Activated T-cell treated with anti-CD3 and anti-CD28 coated beads, Interleukin-2, amount 50 U/mL, for 4 hours (primary cell): ENCODE data around the gene CD47. TPM values are rescaled to one million over a fixed set of nuclear protein-coding genes. Genes with fewer than 3 reads are reported as not detected.

Experiments
- ATAC-seq, 2 donors: fragments of 200-7000 bp; cut with Tn5 transposase; one replicate each; pipeline ENCODE4 v1.10.0; 2021
- DNase-seq: peaks from one replicate; pipeline ENCODE4 v3.0.0-alpha.2; 2020
- H3K27me3 Mint-ChIP-seq: one replicate; pipeline ENCODE4 v1.8.0; 2021; ENCODE audit warnings: low read depth, mixed read lengths
- H3K36me3 Mint-ChIP-seq: one replicate; pipeline ENCODE4 v1.8.0; 2022; ENCODE audit warnings: mixed read lengths; ENCODE audit not compliant: insufficient read depth
- H3K4me1 Mint-ChIP-seq: one replicate; pipeline ENCODE4 v1.8.0; 2021; ENCODE audit warnings: low read depth, mixed read lengths
- H3K4me3 Mint-ChIP-seq: one replicate; pipeline ENCODE4 v1.8.0; 2021; ENCODE audit warnings: mild to moderate bottlenecking, moderate library complexity, mixed read lengths
- H3K9me3 Mint-ChIP-seq: one replicate; pipeline ENCODE4 v1.8.0; 2021; ENCODE audit warnings: mixed read lengths
- total RNA-seq, 3 donors: library from RNA; stranded (reverse); gene quantifications; one replicate each; pipeline ENCODE4 v1.2.1, GENCODE V29; 2021

The CD47 gene
- total RNA-seq, 3 donors from 2014 or later: 112 to 126 (median 115) TPM

GRCh38 chr3:108013141-108014055 lies 77.4 kb downstream of the CD47 start:
- no peak for ATAC-seq
- H3K4me1 Mint-ChIP-seq: peaks cover 1% of the 10 kb centered on the region
- no peaks in the 10 kb centered on the region for H3K27me3 Mint-ChIP-seq
- DNase-seq: no peak
- no peaks in the 10 kb centered on the region for H3K9me3 Mint-ChIP-seq
- peaks cover 9% of the 10 kb centered on the region for H3K36me3 Mint-ChIP-seq
- no peak overlapping the region for H3K4me3 Mint-ChIP-seq

GRCh38 chr3:108012304-108012703 lies 78.5 kb downstream of the CD47 start:
- Mint-ChIP-seq H3K4me1 (peaks cover 1% of the 10 kb centered on the region), H3K9me3 (no peaks in the 10 kb centered on the region), H3K27me3 (no peaks in the 10 kb centered on the region), H3K36me3 (peaks cover 9% of the 10 kb centered on the region), H3K4me3 (no peak overlapping the region)
- ATAC-seq (no peak), DNase-seq (no peak)

GRCh38 chr3:108011616-108012015 lies 79.2 kb downstream of the CD47 start:
- no peaks in the 10 kb centered on the region for H3K27me3 Mint-ChIP-seq
- H3K9me3 Mint-ChIP-seq: no peaks in the 10 kb centered on the region
- peaks cover under 1% of the 10 kb centered on the region for H3K4me1 Mint-ChIP-seq
- no peak overlapping the region for H3K4me3 Mint-ChIP-seq
- ATAC-seq (no peak), DNase-seq (no peak)
- H3K36me3 Mint-ChIP-seq: peaks cover 9% of the 10 kb centered on the region

- peaks cover 7% of the 10 kb centered on the region for H3K36me3 Mint-ChIP-seq
- no peaks in the 10 kb centered on the region for H3K27me3 Mint-ChIP-seq
- no peaks in the 10 kb centered on the region for H3K9me3 Mint-ChIP-seq
- no peak for DNase-seq
- no peak overlapping the region for H3K4me3 Mint-ChIP-seq
- no peak for ATAC-seq
- H3K4me1 Mint-ChIP-seq: peaks cover 7% of the 10 kb centered on the region
Measured at GRCh38 chr3:108008931-108009639, 81.7 kb downstream of the CD47 start.

GRCh38 chr3:108008106-108008505 lies 82.7 kb downstream of the CD47 start:
- no peak for ATAC-seq
- Mint-ChIP-seq H3K4me3 (no peak overlapping the region), H3K27me3 (no peaks in the 10 kb centered on the region), H3K9me3 (no peaks in the 10 kb centered on the region), H3K4me1 (peaks cover 7% of the 10 kb centered on the region), H3K36me3 (peaks cover 3% of the 10 kb centered on the region)
- DNase-seq: no peak

- H3K4me3 Mint-ChIP-seq: no peak overlapping the region
- peaks cover 7% of the 10 kb centered on the region for H3K4me1 Mint-ChIP-seq
- peaks cover under 1% of the 10 kb centered on the region for H3K36me3 Mint-ChIP-seq
- DNase-seq (no peak), ATAC-seq (no peak)
- H3K9me3 Mint-ChIP-seq: no peaks in the 10 kb centered on the region
- H3K27me3 Mint-ChIP-seq: no peaks in the 10 kb centered on the region
Measured at GRCh38 chr3:108006881-108007331, 83.9 kb downstream of the CD47 start.

GRCh38 chr3:108006077-108006771 lies 84.6 kb downstream of the CD47 start:
- no peak overlapping the region for H3K4me3 Mint-ChIP-seq
- H3K4me1 Mint-ChIP-seq: peaks cover 7% of the 10 kb centered on the region
- no peaks in the 10 kb centered on the region for H3K27me3 Mint-ChIP-seq
- H3K36me3 Mint-ChIP-seq: no peaks in the 10 kb centered on the region
- DNase-seq: no peak
- no peak for ATAC-seq
- no peaks in the 10 kb centered on the region for H3K9me3 Mint-ChIP-seq

- Mint-ChIP-seq H3K9me3 (no peaks in the 10 kb centered on the region), H3K4me3 (no peak overlapping the region), H3K4me1 (peaks cover 7% of the 10 kb centered on the region), H3K36me3 (no peaks in the 10 kb centered on the region), H3K27me3 (no peaks in the 10 kb centered on the region)
- ATAC-seq (no peak), DNase-seq (no peak)
Measured at GRCh38 chr3:108004647-108005046, 86.2 kb downstream of the CD47 start.

- H3K9me3 Mint-ChIP-seq: no peaks in the 10 kb centered on the region
- H3K4me1 Mint-ChIP-seq: peaks cover 7% of the 10 kb centered on the region
- ATAC-seq (no peak), DNase-seq (no peak)
- H3K4me3 Mint-ChIP-seq: no peak overlapping the region
- H3K27me3 Mint-ChIP-seq: no peaks in the 10 kb centered on the region
- no peaks in the 10 kb centered on the region for H3K36me3 Mint-ChIP-seq
Measured at GRCh38 chr3:108001457-108001856, 89.4 kb downstream of the CD47 start.

- Mint-ChIP-seq H3K36me3 (no peaks in the 10 kb centered on the region), H3K27me3 (no peaks in the 10 kb centered on the region), H3K9me3 (no peaks in the 10 kb centered on the region), H3K4me3 (no peak overlapping the region), H3K4me1 (no peaks in the 10 kb centered on the region)
- ATAC-seq (no peak), DNase-seq (no peak)
Measured at GRCh38 chr3:107999215-107999775, 91.5 kb downstream of the CD47 start.

GRCh38 chr3:107997671-107998070 lies 93.2 kb downstream of the CD47 start:
- Mint-ChIP-seq H3K9me3 (no peaks in the 10 kb centered on the region), H3K4me1 (peaks cover 3% of the 10 kb centered on the region)

GRCh38 chr3:107995823-107996222 lies 95.0 kb downstream of the CD47 start:
- Mint-ChIP-seq H3K4me3 (no peak overlapping the region), H3K4me1 (peaks cover 3% of the 10 kb centered on the region), H3K9me3 (no peaks in the 10 kb centered on the region), H3K27me3 (no peaks in the 10 kb centered on the region), H3K36me3 (no peaks in the 10 kb centered on the region)
- ATAC-seq (no peak), DNase-seq (no peak)

More at GRCh38 chr3:107997671-107998070, 93.2 kb downstream of the CD47 start:
- H3K4me3 Mint-ChIP-seq: no peak overlapping the region
- no peaks in the 10 kb centered on the region for H3K36me3 Mint-ChIP-seq
- no peaks in the 10 kb centered on the region for H3K27me3 Mint-ChIP-seq
- no peak for DNase-seq
- no peak for ATAC-seq

GRCh38 chr3:107994956-107995715 lies 95.7 kb downstream of the CD47 start:
- H3K36me3 Mint-ChIP-seq: no peaks in the 10 kb centered on the region
- H3K4me1 Mint-ChIP-seq: peaks cover 3% of the 10 kb centered on the region
- no peak for DNase-seq
- H3K9me3 Mint-ChIP-seq: no peaks in the 10 kb centered on the region
- H3K4me3 Mint-ChIP-seq: no peak overlapping the region
- ATAC-seq: no peak
- H3K27me3 Mint-ChIP-seq: no peaks in the 10 kb centered on the region
